OCI-LY7 (cell line): ENCODE data around the gene MINDY4.

Source experiments
- EZH2phosphoT487 ChIP-seq: fragments of 200-600 bp; sonication (generic); IDR thresholded peaks from 2 replicates; pipeline ENCODE4 v1.6.1; 2018; ENCODE audit warnings: low read depth, borderline replicate concordance, mild to moderate bottlenecking, mixed run types, antibody characterized with exemption, low read length, moderate library complexity, mixed read lengths
- TF ChIP-seq, protein P1 (sequence below): fragments of 200-600 bp; sonication (generic); conservative IDR thresholded peaks from 2 replicates; pipeline ENCODE4 v1.5.1; 2014; ENCODE audit warnings: mild to moderate bottlenecking, antibody characterized with exemption, low read length, moderate library complexity, mixed read lengths

DNA sequence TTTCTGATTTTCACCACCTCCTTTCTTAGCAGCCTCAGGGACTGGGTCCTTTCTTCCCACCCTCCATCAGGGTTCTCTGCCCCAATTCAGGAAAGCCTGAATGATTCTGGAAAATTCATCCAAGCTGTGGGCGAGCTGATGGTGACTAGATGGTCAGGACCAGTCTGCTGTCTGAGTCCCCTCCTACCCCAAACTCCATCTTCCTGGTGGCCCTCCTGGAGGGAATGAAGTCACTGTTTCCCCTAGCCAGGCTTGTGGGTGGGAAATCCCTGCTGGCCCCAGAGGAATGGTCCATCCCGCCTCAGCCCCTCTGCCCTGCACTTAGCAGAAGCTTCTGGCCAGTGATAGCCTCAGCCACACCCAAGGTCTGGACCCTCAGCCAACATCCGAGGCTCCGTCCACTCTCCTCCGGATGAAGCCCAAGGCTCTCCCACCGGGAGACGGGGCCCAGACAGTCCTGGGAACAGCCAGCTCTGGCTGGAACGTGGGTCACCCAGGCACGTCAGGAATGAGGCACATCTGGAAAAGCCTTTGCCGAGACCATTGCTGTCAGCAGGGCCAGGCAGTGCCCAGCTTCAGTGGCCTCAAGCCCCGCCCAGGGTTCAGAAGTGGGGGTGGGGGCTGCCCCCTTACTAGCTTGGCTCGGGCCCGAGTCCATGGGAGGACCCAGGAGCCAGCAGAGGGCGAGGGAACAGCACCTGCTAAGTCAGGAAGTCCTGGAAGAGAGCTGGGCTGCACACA is 136.5 kb downstream of the MINDY4 start:
- TF ChIP-seq, protein P1, sequence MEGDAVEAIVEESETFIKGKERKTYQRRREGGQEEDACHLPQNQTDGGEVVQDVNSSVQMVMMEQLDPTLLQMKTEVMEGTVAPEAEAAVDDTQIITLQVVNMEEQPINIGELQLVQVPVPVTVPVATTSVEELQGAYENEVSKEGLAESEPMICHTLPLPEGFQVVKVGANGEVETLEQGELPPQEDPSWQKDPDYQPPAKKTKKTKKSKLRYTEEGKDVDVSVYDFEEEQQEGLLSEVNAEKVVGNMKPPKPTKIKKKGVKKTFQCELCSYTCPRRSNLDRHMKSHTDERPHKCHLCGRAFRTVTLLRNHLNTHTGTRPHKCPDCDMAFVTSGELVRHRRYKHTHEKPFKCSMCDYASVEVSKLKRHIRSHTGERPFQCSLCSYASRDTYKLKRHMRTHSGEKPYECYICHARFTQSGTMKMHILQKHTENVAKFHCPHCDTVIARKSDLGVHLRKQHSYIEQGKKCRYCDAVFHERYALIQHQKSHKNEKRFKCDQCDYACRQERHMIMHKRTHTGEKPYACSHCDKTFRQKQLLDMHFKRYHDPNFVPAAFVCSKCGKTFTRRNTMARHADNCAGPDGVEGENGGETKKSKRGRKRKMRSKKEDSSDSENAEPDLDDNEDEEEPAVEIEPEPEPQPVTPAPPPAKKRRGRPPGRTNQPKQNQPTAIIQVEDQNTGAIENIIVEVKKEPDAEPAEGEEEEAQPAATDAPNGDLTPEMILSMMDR: no peak
- TF ChIP-seq EZH2phosphoT487: no peak
